Ascending aorta (tissue), 2 donors: ENCODE data around the gene GNAT2. TPM values are rescaled to one million over a fixed set of nuclear protein-coding genes. Genes with fewer than 3 reads are reported as not detected.

Experiments
- DNase-seq, 2 donors: peaks; one replicate each; pipeline ENCODE4 v3.0.0-alpha.2; 2019; ENCODE audit warnings: low spot score in 2 of 2
- H3K27ac ChIP-seq, 2 donors: fragments of 200-600 bp; sonication (generic); one replicate each; pipeline ENCODE4 v1.5.1; 2016 to 2017; ENCODE audit warnings: mild to moderate bottlenecking in 1 of 2
- H3K27me3 ChIP-seq: fragments of 200-600 bp; sonication (generic); one replicate; pipeline ENCODE4 v1.5.1; 2017
- H3K36me3 ChIP-seq, 2 donors: fragments of 200-600 bp; sonication (generic); one replicate each; pipeline ENCODE4 v1.5.1; 2016
- H3K4me1 ChIP-seq, 2 donors: fragments of 200-600 bp; sonication (generic); one replicate each; pipeline ENCODE4 v1.5.1; 2016 to 2017; ENCODE audit warnings: mild to moderate bottlenecking in 1 of 2
- H3K4me3 ChIP-seq, 2 donors: fragments of 200-600 bp; sonication (generic); one replicate each; pipeline ENCODE4 v1.5.1; 2016 to 2017; ENCODE audit warnings: mild to moderate bottlenecking in 1 of 2
- H3K9me3 ChIP-seq, 2 donors: fragments of 200-600 bp; sonication (generic); one replicate each; pipeline ENCODE4 v1.5.1; 2016
- intact Hi-C: fragments of 100-400 bp; cut with DNase I; formaldehyde crosslinking; loops from one replicate; pipeline ENCODE4 v1.15.1; 2023
- total RNA-seq: library from RNA; depleted of rRNA; stranded (reverse); fragments of >200 nt; gene quantifications from one replicate; pipeline ENCODE4 v1.1.0, GENCODE V29; 2016
- TF ChIP-seq, protein P1 (sequence below), 3 experiments: fragments of 200-600 bp in 2 of 3; fragments of 450-650 bp in 1 of 3; sonication (generic) in 2 of 3; IDR thresholded peaks; one replicate each; pipeline ENCODE4 v1.5.1; 2016 to 2019; ENCODE audit warnings: antibody characterized with exemption in 3 of 3, mild to moderate bottlenecking in 1 of 3, moderate library complexity in 1 of 3

The GNAT2 gene
- total RNA-seq, 1 donor from 2014 or later: not detected

GRCh38 chr1:109636201-109636952 lies 17.0 kb upstream of the GNAT2 start:
- intact Hi-C loops: no loop called here
- no peak overlapping the region for H3K27ac ChIP-seq

DNA sequence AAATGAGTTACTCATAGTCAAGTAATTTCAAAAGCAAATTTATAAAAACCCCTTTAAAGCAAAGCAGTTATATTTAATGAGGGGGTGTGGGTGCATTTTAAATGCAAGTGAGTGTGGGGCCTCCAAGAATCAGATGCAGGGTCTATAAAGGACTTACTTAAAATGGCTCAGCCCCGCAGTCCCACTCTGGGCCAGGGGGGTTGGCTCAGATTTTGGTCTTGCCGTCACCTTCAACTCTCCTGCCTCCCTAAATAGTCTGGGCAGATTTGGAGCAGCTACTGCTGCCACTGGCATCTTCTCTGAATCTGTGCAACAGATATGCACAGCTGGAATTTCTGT lies 16.4 kb upstream of the GNAT2 start:
- DNase-seq: no peak
- H3K4me3 ChIP-seq: no peak overlapping the region
- TF ChIP-seq, protein P1, sequence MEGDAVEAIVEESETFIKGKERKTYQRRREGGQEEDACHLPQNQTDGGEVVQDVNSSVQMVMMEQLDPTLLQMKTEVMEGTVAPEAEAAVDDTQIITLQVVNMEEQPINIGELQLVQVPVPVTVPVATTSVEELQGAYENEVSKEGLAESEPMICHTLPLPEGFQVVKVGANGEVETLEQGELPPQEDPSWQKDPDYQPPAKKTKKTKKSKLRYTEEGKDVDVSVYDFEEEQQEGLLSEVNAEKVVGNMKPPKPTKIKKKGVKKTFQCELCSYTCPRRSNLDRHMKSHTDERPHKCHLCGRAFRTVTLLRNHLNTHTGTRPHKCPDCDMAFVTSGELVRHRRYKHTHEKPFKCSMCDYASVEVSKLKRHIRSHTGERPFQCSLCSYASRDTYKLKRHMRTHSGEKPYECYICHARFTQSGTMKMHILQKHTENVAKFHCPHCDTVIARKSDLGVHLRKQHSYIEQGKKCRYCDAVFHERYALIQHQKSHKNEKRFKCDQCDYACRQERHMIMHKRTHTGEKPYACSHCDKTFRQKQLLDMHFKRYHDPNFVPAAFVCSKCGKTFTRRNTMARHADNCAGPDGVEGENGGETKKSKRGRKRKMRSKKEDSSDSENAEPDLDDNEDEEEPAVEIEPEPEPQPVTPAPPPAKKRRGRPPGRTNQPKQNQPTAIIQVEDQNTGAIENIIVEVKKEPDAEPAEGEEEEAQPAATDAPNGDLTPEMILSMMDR (IDR thresholded peaks at IDR 0.05): no peak
- H3K4me1 ChIP-seq: no peaks in the 10 kb centered on the region
- peaks cover 9% of the 10 kb centered on the region in 2 donors for H3K36me3 ChIP-seq
- H3K9me3 ChIP-seq: no peaks in the 10 kb centered on the region
- no peaks in the 10 kb centered on the region for H3K27me3 ChIP-seq
- intact Hi-C loops: no loop called here
- no peak overlapping the region for H3K27ac ChIP-seq

More at GRCh38 chr1:109636201-109636952, 17.0 kb upstream of the GNAT2 start:
- Histone ChIP-seq H3K9me3 (no peaks in the 10 kb centered on the region), H3K36me3 (peaks cover 3 to 4% of the 10 kb centered on the region in 2 donors), H3K27me3 (no peaks in the 10 kb centered on the region), H3K4me3 (no peak overlapping the region), H3K4me1 (no peaks in the 10 kb centered on the region)
- DNase-seq: peak in 1 of 2 donors; percentile 58
- TF ChIP-seq, protein P1 (IDR thresholded peaks at IDR 0.05): no peak

GRCh38 chr1:109634771-109635750 lies 15.6 kb upstream of the GNAT2 start:
- TF ChIP-seq, protein P1 (IDR thresholded peaks at IDR 0.05): no peak

DNA sequence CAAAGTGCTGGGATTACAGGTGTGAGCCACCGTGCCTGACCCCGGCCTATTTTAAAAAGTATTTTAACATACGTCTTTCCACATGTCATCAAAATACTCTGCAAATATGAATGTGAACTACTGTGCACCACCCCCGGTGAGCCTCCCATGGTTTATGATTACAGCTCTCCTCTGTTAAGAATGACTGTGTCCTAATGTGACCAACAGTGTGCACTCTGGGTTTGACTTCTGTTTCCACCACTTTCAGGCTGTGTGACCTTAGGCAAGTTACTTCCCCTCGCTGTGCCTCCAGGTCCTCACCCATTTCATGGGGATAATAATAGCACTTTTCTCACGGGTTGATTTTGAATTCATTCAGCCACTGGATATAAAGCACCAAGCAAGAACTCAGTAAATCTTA lies 14.9 kb upstream of the GNAT2 start:
- Histone ChIP-seq H3K4me3 (no peak overlapping the region), H3K36me3 (peaks cover 16 to 19% of the 10 kb centered on the region in 2 donors), H3K4me1 (no peaks in the 10 kb centered on the region), H3K27me3 (no peaks in the 10 kb centered on the region), H3K9me3 (no peaks in the 10 kb centered on the region), H3K27ac (no peak overlapping the region)
- TF ChIP-seq, protein P1 (IDR thresholded peaks at IDR 0.05): no peak
- intact Hi-C loops: no loop called here
- DNase-seq: peak in 1 of 2 donors; percentile 35

More at GRCh38 chr1:109634771-109635750, 15.6 kb upstream of the GNAT2 start:
- Histone ChIP-seq H3K36me3 (peaks cover 12 to 13% of the 10 kb centered on the region in 2 donors), H3K4me1 (no peaks in the 10 kb centered on the region), H3K4me3 (no peak overlapping the region), H3K9me3 (no peaks in the 10 kb centered on the region), H3K27me3 (no peaks in the 10 kb centered on the region), H3K27ac (no peak overlapping the region)
- DNase-seq: peak in 1 of 2 donors; percentile 44
- intact Hi-C loops: no loop called here

GRCh38 chr1:109632671-109633346 lies 13.4 kb upstream of the GNAT2 start:
- Histone ChIP-seq H3K36me3 (peaks cover 30 to 34% of the 10 kb centered on the region in 2 donors), H3K27ac (no peak overlapping the region), H3K4me3 (no peak overlapping the region), H3K9me3 (no peaks in the 10 kb centered on the region), H3K27me3 (no peaks in the 10 kb centered on the region), H3K4me1 (no peaks in the 10 kb centered on the region)
- DNase-seq: peak in 1 of 2 donors; percentile 48
- intact Hi-C loops: no loop called here
- TF ChIP-seq, protein P1 (IDR thresholded peaks at IDR 0.05): no peak
